Stimulated activated CD8-positive, alpha-beta memory T cell treated with anti-CD3 and anti-CD28 coated beads, Interleukin-2, amount 100 ng/mL, for 1 hour (primary cell): ENCODE measurements around the gene CABLES1.

Source experiments
- DNase-seq, 2 donors: peaks; one replicate each; pipeline ENCODE4 v3.0.0-alpha.2; 2020; ENCODE audit warnings: low read depth in 2 of 2

The CABLES1 gene

GRCh38 chr18:23300231-23300805 lies 165.0 kb downstream of the CABLES1 start:
- DNase-seq, result no peak

GRCh38 chr18:23301972-23302371 lies 166.7 kb downstream of the CABLES1 start:
- no peak for DNase-seq

GRCh38 chr18:23302511-23302850 lies 167.2 kb downstream of the CABLES1 start:
- no peak for DNase-seq

GRCh38 chr18:23302851-23303527 lies 167.7 kb downstream of the CABLES1 start:
- no peak for DNase-seq

GRCh38 chr18:23306822-23307221 lies 171.5 kb downstream of the CABLES1 start:
- peak in 1 of 2 donors; percentile 25 for DNase-seq

GRCh38 chr18:23307567-23308295 lies 172.4 kb downstream of the CABLES1 start:
- no peak for DNase-seq
